Femur (tissue), 1 donor: ENCODE results near the gene DNAH6.

Source experiments
- DNase-seq: peaks from one replicate; pipeline ENCODE4 v3.0.0-alpha.2; 2017

DNAH6 gene

GRCh38 chr2:84700006-84700405 is 183.7 kb downstream of the DNAH6 start:
- no peak for DNase-seq

GRCh38 chr2:84701880-84702279 is 185.6 kb downstream of the DNAH6 start:
- DNase-seq: no peak

GRCh38 chr2:84702941-84703340 is 186.6 kb downstream of the DNAH6 start:
- DNase-seq: no peak

- DNase-seq: no peak
Observed at GRCh38 chr2:84703831-84704230, 187.5 kb downstream of the DNAH6 start.

- no peak for DNase-seq
Observed at GRCh38 chr2:84704505-84705244, 188.4 kb downstream of the DNAH6 start.

- DNase-seq: no peak
Observed at GRCh38 chr2:84705858-84706257, 189.6 kb downstream of the DNAH6 start.

- DNase-seq: no peak
Observed at GRCh38 chr2:84708442-84708841, 192.1 kb downstream of the DNAH6 start.

- DNase-seq: no peak
Observed at GRCh38 chr2:84711651-84712050, 195.4 kb downstream of the DNAH6 start.

- DNase-seq: no peak
Observed at GRCh38 chr2:84713441-84713840, 197.1 kb downstream of the DNAH6 start.

GRCh38 chr2:84716564-84716963 is 200.3 kb downstream of the DNAH6 start:
- DNase-seq: no peak

GRCh38 chr2:84717302-84717701 is 201.0 kb downstream of the DNAH6 start:
- DNase-seq: no peak

GRCh38 chr2:84719434-84719833 is 203.1 kb downstream of the DNAH6 start:
- no peak for DNase-seq

GRCh38 chr2:84723831-84724230 is 207.5 kb downstream of the DNAH6 start:
- no peak for DNase-seq

- no peak for DNase-seq
Observed at GRCh38 chr2:84725717-84726116, 209.4 kb downstream of the DNAH6 start.

- DNase-seq: no peak
Observed at GRCh38 chr2:84727315-84727714, 211.0 kb downstream of the DNAH6 start.

GRCh38 chr2:84729224-84729623 is 212.9 kb downstream of the DNAH6 start:
- DNase-seq: no peak

GRCh38 chr2:84731185-84731584 is 214.9 kb downstream of the DNAH6 start:
- no peak for DNase-seq

- DNase-seq: no peak
Observed at GRCh38 chr2:84732897-84733778, 216.8 kb downstream of the DNAH6 start.

- no peak for DNase-seq
Observed at GRCh38 chr2:84735389-84735788, 219.1 kb downstream of the DNAH6 start.

- DNase-seq: no peak
Observed at GRCh38 chr2:84741182-84741822, 225.0 kb downstream of the DNAH6 start.

- DNase-seq: no peak
Observed at GRCh38 chr2:84748341-84748740, 232.0 kb downstream of the DNAH6 start.

GRCh38 chr2:84749442-84749841 is 233.1 kb downstream of the DNAH6 start:
- no peak for DNase-seq

- DNase-seq: no peak
Observed at GRCh38 chr2:84755096-84755495, 238.8 kb downstream of the DNAH6 start.

GRCh38 chr2:84757648-84758047 is 241.3 kb downstream of the DNAH6 start:
- no peak for DNase-seq
